ENCODE results near the gene ZGPAT. TPM values are rescaled to one million over a fixed set of nuclear protein-coding genes. Genes with fewer than 3 reads are reported as not detected.
A peak's percentile ranks its signal among the peaks of the same experiment; 100 is the strongest.

The ZGPAT gene
- total and polyA plus RNA-seq, 9 of the 15 experiments (the other 6 are each of a cell fraction or from before 2014, with no cell fraction given), result 0.14 to 26.6 (median 7.4) TPM

DNA sequence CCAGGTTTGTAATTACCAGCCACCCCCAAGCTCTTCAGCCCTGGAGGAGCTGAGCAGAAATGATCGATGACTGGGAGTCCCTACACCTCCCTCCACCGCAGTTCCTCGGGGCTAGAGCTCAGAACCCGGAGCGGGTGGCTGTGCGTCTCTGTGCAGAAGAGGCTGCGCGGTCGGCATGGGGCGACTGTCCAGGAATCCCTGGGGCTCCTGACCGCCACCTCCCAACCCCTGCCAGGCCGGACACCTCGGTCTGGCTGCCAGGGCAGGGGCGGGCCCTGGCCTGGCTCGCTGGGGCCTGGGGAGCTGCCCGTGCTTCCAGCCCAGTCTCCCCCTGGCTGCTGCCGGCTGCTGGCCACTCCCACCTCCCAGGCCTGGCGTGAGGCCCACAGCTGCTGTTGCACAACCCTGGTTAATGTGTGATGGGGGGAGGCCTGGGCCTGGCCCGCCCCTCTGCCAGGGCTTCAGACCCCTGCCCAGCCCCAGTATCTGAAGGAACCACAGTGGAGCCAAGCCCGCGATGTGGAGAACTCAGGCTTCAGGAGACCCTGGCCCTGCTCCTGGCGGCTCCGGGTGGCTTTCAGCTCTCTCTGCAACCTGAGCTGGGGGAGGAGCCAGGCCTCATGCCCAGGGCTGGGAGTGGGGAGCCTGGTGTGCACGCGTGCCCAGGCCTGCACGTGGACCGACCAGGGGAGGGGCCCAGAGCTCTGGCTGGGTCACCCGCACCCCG lies 33.0 kb downstream of the ZGPAT start (continued):
- TF ChIP-seq ZNF224 (CRISPR knock-in tag; IDR thresholded peaks at IDR 0.05), result no peak
- peak; percentile 24; the same call in 1 of the 2 replicates for TF ChIP-seq CREM (IDR thresholded peaks at IDR 0.05; ENCODE audit: low read depth)
- no peak for TF ChIP-seq TCF7 (IDR thresholded peaks at IDR 0.05; ENCODE audit: borderline replicate concordance)
- TF ChIP-seq HMGN3 (IDR thresholded peaks at IDR 0.05; ENCODE audit: borderline replicate concordance, extremely low read depth, insufficient read length, low read depth, low read length), result no peak
- no peak for TF ChIP-seq ZBED1 (IDR thresholded peaks at IDR 0.05)
- TF ChIP-seq LARP7 (IDR thresholded peaks at IDR 0.05), result no peak
- no peak for TF ChIP-seq ELF4 (CRISPR knock-in tag; IDR thresholded peaks at IDR 0.05)
- TF ChIP-seq, protein P1, sequence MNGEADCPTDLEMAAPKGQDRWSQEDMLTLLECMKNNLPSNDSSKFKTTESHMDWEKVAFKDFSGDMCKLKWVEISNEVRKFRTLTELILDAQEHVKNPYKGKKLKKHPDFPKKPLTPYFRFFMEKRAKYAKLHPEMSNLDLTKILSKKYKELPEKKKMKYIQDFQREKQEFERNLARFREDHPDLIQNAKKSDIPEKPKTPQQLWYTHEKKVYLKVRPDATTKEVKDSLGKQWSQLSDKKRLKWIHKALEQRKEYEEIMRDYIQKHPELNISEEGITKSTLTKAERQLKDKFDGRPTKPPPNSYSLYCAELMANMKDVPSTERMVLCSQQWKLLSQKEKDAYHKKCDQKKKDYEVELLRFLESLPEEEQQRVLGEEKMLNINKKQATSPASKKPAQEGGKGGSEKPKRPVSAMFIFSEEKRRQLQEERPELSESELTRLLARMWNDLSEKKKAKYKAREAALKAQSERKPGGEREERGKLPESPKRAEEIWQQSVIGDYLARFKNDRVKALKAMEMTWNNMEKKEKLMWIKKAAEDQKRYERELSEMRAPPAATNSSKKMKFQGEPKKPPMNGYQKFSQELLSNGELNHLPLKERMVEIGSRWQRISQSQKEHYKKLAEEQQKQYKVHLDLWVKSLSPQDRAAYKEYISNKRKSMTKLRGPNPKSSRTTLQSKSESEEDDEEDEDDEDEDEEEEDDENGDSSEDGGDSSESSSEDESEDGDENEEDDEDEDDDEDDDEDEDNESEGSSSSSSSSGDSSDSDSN (IDR thresholded peaks at IDR 0.05; ENCODE audit: borderline replicate concordance in 1 of 2, low read depth in 2 of 2, low read length in 2 of 2), result peak; percentile 50 to 68; a peak in 2 of 4 replicates
- TF ChIP-seq, protein P2, sequence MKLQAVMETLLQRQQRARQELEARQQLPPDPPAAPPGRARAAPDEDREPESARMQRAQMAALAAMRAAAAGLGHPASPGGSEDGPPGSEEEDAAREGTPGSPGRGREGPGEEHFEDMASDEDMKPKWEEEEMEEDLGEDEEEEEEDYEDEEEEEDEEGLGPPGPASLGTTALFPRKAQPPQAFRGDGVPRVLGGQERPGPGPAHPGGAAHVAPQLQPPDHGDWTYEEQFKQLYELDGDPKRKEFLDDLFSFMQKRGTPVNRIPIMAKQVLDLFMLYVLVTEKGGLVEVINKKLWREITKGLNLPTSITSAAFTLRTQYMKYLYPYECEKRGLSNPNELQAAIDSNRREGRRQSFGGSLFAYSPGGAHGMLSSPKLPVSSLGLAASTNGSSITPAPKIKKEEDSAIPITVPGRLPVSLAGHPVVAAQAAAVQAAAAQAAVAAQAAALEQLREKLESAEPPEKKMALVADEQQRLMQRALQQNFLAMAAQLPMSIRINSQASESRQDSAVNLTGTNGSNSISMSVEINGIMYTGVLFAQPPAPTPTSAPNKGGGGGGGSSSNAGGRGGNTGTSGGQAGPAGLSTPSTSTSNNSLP (IDR thresholded peaks at IDR 0.05; ENCODE audit: borderline replicate concordance, low read depth, low read length), result no peak
- TF ChIP-seq HNRNPL (IDR thresholded peaks at IDR 0.05; ENCODE audit: low read depth, low read length), result 0 out of 2 replicates have a peak, but pooled peaks have one; percentile 8
- TF ChIP-seq ZNF217 (CRISPR knock-in tag; IDR thresholded peaks at IDR 0.05), result no peak
- no peak for TF ChIP-seq LCOR (CRISPR knock-in tag; IDR thresholded peaks at IDR 0.05)
- peak in 1 of 2 experiments; percentile 48; a peak in 3 of 4 replicates for TF ChIP-seq NRF1 (conservative IDR thresholded peaks at IDR 0.05 in 1 of 2, IDR thresholded peaks at IDR 0.05 in 1 of 2)
- TF ChIP-seq, protein P3, sequence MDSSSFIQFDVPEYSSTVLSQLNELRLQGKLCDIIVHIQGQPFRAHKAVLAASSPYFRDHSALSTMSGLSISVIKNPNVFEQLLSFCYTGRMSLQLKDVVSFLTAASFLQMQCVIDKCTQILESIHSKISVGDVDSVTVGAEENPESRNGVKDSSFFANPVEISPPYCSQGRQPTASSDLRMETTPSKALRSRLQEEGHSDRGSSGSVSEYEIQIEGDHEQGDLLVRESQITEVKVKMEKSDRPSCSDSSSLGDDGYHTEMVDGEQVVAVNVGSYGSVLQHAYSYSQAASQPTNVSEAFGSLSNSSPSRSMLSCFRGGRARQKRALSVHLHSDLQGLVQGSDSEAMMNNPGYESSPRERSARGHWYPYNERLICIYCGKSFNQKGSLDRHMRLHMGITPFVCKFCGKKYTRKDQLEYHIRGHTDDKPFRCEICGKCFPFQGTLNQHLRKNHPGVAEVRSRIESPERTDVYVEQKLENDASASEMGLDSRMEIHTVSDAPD (CRISPR knock-in tag; IDR thresholded peaks at IDR 0.05), result no peak
- peak; percentile 66 for TF ChIP-seq POLR2G (IDR thresholded peaks at IDR 0.05; ENCODE audit: low read depth, low read length)
- TF ChIP-seq, protein P4, sequence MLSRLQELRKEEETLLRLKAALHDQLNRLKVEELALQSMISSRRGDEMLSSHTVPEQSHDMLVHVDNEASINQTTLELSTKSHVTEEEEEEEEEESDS (CRISPR knock-in tag; IDR thresholded peaks at IDR 0.05), result no peak
- no peak for TF ChIP-seq CSDE1 (IDR thresholded peaks at IDR 0.05)
- no peak for TF ChIP-seq ZNF282 (CRISPR knock-in tag; IDR thresholded peaks at IDR 0.05)
- TF ChIP-seq TEAD2 (tag; IDR thresholded peaks at IDR 0.05), result no peak
- TF ChIP-seq ZNF507 (tag; conservative IDR thresholded peaks at IDR 0.05), result no peak
- TF ChIP-seq ZNF408 (CRISPR knock-in tag; IDR thresholded peaks at IDR 0.05; ENCODE audit: low read depth), result no peak
- no peak for TF ChIP-seq SNIP1 (IDR thresholded peaks at IDR 0.05; ENCODE audit: low read depth)
- no peak for TF ChIP-seq NBN (IDR thresholded peaks at IDR 0.05; ENCODE audit: low read depth)
- no peak for TF ChIP-seq ZNF431 (CRISPR knock-in tag; IDR thresholded peaks at IDR 0.05)
